K562 (cell line): Measurements from ENCODE around the gene CFAP206. TPM values are rescaled to one million over a fixed set of nuclear protein-coding genes. Genes with fewer than 3 reads are reported as not detected.
A peak's percentile ranks its signal among the peaks of the same experiment; 100 is the strongest.

Experiments
- ATF7 ChIP-seq: fragments of 450-650 bp; IDR thresholded peaks from 2 replicates; pipeline ENCODE4 v1.7.1; 2014; ENCODE audit warnings: mild to moderate bottlenecking, moderate library complexity
- CXXC5 ChIP-seq: fragments of 250-450 bp; sonication (Bioruptor Pico); IDR thresholded peaks from 2 replicates; pipeline ENCODE4 v1.8.0; 2022; ENCODE audit warnings: inconsistent platforms, mild to moderate bottlenecking, moderate library complexity
- ETV1 ChIP-seq: fragments of 450-650 bp; conservative IDR thresholded peaks from 2 replicates; pipeline ENCODE4 v1.6.1; 2016; ENCODE audit warnings: missing genetic modification characterization, control low read depth, low read depth, missing compliant biosample characterization
- ETV6 ChIP-seq, 3 experiments: fragments of 150-350 bp in 1 of 3; sonication (generic) in 1 of 3; formaldehyde crosslinking in 1 of 3; IDR thresholded peaks; 2 replicates each; pipeline versions ENCODE4 v1.6.1 to v1.8.0; 2014 to 2022; ENCODE audit warnings: borderline replicate concordance in 2 of 3, low read depth in 2 of 3, antibody characterized with exemption in 1 of 3, low read length in 1 of 3, mild to moderate bottlenecking in 1 of 3, missing genetic modification reagents in 1 of 3
- GABPB2 ChIP-seq: fragments of 250-450 bp; sonication (Bioruptor Pico); conservative IDR thresholded peaks from 2 replicates; pipeline ENCODE4 v1.5.1; 2021; ENCODE audit warnings: mild to moderate bottlenecking
- GATA2 ChIP-seq: sonication (generic); formaldehyde crosslinking; IDR thresholded peaks from 2 replicates; pipeline ENCODE4 v1.4.0; 2020; ENCODE audit warnings: mild to moderate bottlenecking, missing genetic modification reagents
- IFI16 ChIP-seq: fragments of 250-450 bp; sonication (Bioruptor Pico); IDR thresholded peaks from 2 replicates; pipeline ENCODE4 v2.1.2; 2022; ENCODE audit warnings: mild to moderate bottlenecking, inconsistent platforms
- KLF10 ChIP-seq: fragments of 250-450 bp; sonication (Bioruptor Pico); IDR thresholded peaks from 2 replicates; pipeline ENCODE4 v1.6.1; 2021; ENCODE audit warnings: matching md5 sums
- MAFK ChIP-seq: IDR thresholded peaks from 2 replicates; pipeline ENCODE4 v1.6.1; 2011; ENCODE audit warnings: low read length, improper control_type of control experiment
- NCOR1 ChIP-seq: fragments of 450-650 bp; IDR thresholded peaks from 2 replicates; pipeline ENCODE4 v1.6.1; 2016; ENCODE audit warnings: mild to moderate bottlenecking, moderate library complexity
- POLR2G ChIP-seq: fragments of 200-400 bp; formaldehyde crosslinking; IDR thresholded peaks from 2 replicates; pipeline ENCODE4 v1.6.1; 2017; ENCODE audit warnings: low read depth, mild to moderate bottlenecking, antibody characterized with exemption, low read length, moderate library complexity
- RAD21 ChIP-seq, 2 experiments: fragments of 250-450 bp in 1 of 2; fragments of 450-650 bp in 1 of 2; sonication (Bioruptor Pico) in 1 of 2; formaldehyde crosslinking in 1 of 2; IDR thresholded peaks in 1 of 2; conservative IDR thresholded peaks in 1 of 2; 2 replicates each; pipeline versions ENCODE4 v1.4.0 to v1.8.0; 2020 to 2022; ENCODE audit warnings: mild to moderate bottlenecking in 2 of 2, moderate library complexity in 1 of 2
- SMARCC2 ChIP-seq: fragments of 450-650 bp; IDR thresholded peaks from 2 replicates; pipeline ENCODE4 v1.6.1; 2017; ENCODE audit warnings: antibody characterized with exemption, moderate library complexity, mild to moderate bottlenecking, low read depth
- SPI1 ChIP-seq: IDR thresholded peaks from 2 replicates; pipeline ENCODE4 v1.6.1; 2011; ENCODE audit warnings: low read depth, low read length, control low read depth, borderline replicate concordance
- TAF1 ChIP-seq: IDR thresholded peaks from 2 replicates; pipeline ENCODE4 v1.6.1; 2011; ENCODE audit warnings: mild to moderate bottlenecking, low read length, moderate library complexity; ENCODE audit not compliant: insufficient read depth, control insufficient read depth, severe bottlenecking; ENCODE audit errors: extremely low read depth
- TAL1 ChIP-seq: fragments of 450-650 bp; IDR thresholded peaks from 2 replicates; pipeline ENCODE4 v1.6.1; 2016; ENCODE audit warnings: mild to moderate bottlenecking
- ZNF668 ChIP-seq: fragments of 250-450 bp; sonication (Bioruptor Pico); IDR thresholded peaks from 2 replicates; pipeline ENCODE4 v1.8.0; 2022; ENCODE audit warnings: mild to moderate bottlenecking, inconsistent platforms
- polyA plus RNA-seq, 8 experiments: library from polyadenylated mRNA; depleted of rRNA in 4 of 8; stranded (reverse) in 5 of 8; unstranded in 3 of 8; fragments of >200 nt; fragmentation: Nextera tagmentation in 2 of 8; fragmentation: Illumina TruSeq in 1 of 8; extraction: Ambion mirVana in 2 of 8; extraction: Trizol in 1 of 8; gene quantifications; 2 replicates each; pipeline versions ENCODE4 v1.2.1 to v1.2.3, GENCODE V29; 2011 to 2014; ENCODE audit warnings: inconsistent platforms in 1 of 8, missing spikeins in 1 of 8
- total RNA-seq, 7 experiments: library from RNA; depleted of rRNA in 6 of 7; stranded (reverse); fragments of >200 nt in 6 of 7; fragmentation: Illumina TruSeq in 2 of 7; extraction: Trizol in 2 of 7; gene quantifications; 2 replicates each; pipeline versions ENCODE4 v1.2.1 to v1.2.3, GENCODE V29; 2011 to 2021; ENCODE audit warnings: low replicate concordance in 1 of 7
- TF ChIP-seq, protein P1 (sequence below), 2 experiments: fragments of 450-650 bp in 1 of 2; IDR thresholded peaks; 2 replicates each; pipeline ENCODE4 v1.6.1; 2011 to 2017; ENCODE audit warnings: low read depth in 2 of 2, antibody characterized with exemption in 1 of 2, borderline replicate concordance in 1 of 2, low read length in 1 of 2, mild to moderate bottlenecking in 1 of 2, mixed read lengths in 1 of 2; ENCODE audit not compliant: control insufficient read depth in 1 of 2
- TF ChIP-seq, protein P2 (sequence below): fragments of 450-650 bp; formaldehyde crosslinking; conservative IDR thresholded peaks from 2 replicates; pipeline ENCODE4 v1.4.0; 2022; ENCODE audit warnings: mild to moderate bottlenecking, missing genetic modification characterization
- TF ChIP-seq, protein P3 (sequence below), 2 experiments: IDR thresholded peaks; 2 replicates each; pipeline ENCODE4 v1.6.1; 2012; ENCODE audit warnings: improper control_type of control experiment in 2 of 2, low read depth in 2 of 2, low read length in 2 of 2, borderline replicate concordance in 1 of 2

Gene CFAP206
- total and polyA plus RNA-seq, 9 of the 15 experiments (the other 6 are each of a cell fraction or from before 2014, with no cell fraction given), result 0.06 to 0.33 (median 0.18) TPM; not detected in 2

GRCh38 chr6:87364602-87365252 is 43.0 kb upstream of the CFAP206 start (continued):
- TF ChIP-seq, protein P1, sequence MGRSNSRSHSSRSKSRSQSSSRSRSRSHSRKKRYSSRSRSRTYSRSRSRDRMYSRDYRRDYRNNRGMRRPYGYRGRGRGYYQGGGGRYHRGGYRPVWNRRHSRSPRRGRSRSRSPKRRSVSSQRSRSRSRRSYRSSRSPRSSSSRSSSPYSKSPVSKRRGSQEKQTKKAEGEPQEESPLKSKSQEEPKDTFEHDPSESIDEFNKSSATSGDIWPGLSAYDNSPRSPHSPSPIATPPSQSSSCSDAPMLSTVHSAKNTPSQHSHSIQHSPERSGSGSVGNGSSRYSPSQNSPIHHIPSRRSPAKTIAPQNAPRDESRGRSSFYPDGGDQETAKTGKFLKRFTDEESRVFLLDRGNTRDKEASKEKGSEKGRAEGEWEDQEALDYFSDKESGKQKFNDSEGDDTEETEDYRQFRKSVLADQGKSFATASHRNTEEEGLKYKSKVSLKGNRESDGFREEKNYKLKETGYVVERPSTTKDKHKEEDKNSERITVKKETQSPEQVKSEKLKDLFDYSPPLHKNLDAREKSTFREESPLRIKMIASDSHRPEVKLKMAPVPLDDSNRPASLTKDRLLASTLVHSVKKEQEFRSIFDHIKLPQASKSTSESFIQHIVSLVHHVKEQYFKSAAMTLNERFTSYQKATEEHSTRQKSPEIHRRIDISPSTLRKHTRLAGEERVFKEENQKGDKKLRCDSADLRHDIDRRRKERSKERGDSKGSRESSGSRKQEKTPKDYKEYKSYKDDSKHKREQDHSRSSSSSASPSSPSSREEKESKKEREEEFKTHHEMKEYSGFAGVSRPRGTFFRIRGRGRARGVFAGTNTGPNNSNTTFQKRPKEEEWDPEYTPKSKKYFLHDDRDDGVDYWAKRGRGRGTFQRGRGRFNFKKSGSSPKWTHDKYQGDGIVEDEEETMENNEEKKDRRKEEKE (IDR thresholded peaks at IDR 0.05; ENCODE audit: borderline replicate concordance in 1 of 2, control insufficient read depth in 1 of 2, low read depth in 2 of 2, low read length in 1 of 2), result no peak
- TF ChIP-seq CXXC5 (CRISPR knock-in tag), result 0 out of 2 replicates have a peak, but pooled peaks have one; percentile 16
- 0 out of 4 replicates have a peak, but pooled peaks of 1 of the 2 experiments have one; percentile 44 for TF ChIP-seq ETV6 (IDR thresholded peaks at IDR 0.05; ENCODE audit: borderline replicate concordance in 1 of 2, low read depth in 2 of 2, low read length in 1 of 2)
- TF ChIP-seq ETV6 (CRISPR knock-in tag; IDR thresholded peaks at IDR 0.05; ENCODE audit: borderline replicate concordance), result no peak
- TF ChIP-seq GABPB2 (CRISPR knock-in tag), result no peak
- peak; percentile 93; the same call in 1 of the 2 replicates for TF ChIP-seq SMARCC2
- TF ChIP-seq TAL1, result peak; percentile 92
- TF ChIP-seq, protein P2, sequence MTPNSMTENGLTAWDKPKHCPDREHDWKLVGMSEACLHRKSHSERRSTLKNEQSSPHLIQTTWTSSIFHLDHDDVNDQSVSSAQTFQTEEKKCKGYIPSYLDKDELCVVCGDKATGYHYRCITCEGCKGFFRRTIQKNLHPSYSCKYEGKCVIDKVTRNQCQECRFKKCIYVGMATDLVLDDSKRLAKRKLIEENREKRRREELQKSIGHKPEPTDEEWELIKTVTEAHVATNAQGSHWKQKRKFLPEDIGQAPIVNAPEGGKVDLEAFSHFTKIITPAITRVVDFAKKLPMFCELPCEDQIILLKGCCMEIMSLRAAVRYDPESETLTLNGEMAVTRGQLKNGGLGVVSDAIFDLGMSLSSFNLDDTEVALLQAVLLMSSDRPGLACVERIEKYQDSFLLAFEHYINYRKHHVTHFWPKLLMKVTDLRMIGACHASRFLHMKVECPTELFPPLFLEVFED (CRISPR knock-in tag), result no peak
- no peak for TF ChIP-seq IFI16
- peak; percentile 42; the same call in 1 of the 2 replicates for TF ChIP-seq ATF7
- TF ChIP-seq, protein P3, sequence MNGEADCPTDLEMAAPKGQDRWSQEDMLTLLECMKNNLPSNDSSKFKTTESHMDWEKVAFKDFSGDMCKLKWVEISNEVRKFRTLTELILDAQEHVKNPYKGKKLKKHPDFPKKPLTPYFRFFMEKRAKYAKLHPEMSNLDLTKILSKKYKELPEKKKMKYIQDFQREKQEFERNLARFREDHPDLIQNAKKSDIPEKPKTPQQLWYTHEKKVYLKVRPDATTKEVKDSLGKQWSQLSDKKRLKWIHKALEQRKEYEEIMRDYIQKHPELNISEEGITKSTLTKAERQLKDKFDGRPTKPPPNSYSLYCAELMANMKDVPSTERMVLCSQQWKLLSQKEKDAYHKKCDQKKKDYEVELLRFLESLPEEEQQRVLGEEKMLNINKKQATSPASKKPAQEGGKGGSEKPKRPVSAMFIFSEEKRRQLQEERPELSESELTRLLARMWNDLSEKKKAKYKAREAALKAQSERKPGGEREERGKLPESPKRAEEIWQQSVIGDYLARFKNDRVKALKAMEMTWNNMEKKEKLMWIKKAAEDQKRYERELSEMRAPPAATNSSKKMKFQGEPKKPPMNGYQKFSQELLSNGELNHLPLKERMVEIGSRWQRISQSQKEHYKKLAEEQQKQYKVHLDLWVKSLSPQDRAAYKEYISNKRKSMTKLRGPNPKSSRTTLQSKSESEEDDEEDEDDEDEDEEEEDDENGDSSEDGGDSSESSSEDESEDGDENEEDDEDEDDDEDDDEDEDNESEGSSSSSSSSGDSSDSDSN (IDR thresholded peaks at IDR 0.05; ENCODE audit: borderline replicate concordance in 1 of 2, low read depth in 2 of 2, low read length in 2 of 2), result no peak
- TF ChIP-seq POLR2G, result no peak
- no peak for TF ChIP-seq KLF10 (CRISPR knock-in tag)
- TF ChIP-seq ETV1 (tag), result no peak
- TF ChIP-seq TAF1, result no peak
- TF ChIP-seq RAD21 (CRISPR knock-in tag; conservative IDR thresholded peaks at IDR 0.05 in 1 of 2, IDR thresholded peaks at IDR 0.05 in 1 of 2), result 0 out of 4 replicates have a peak, but pooled peaks of 1 of the 2 experiments have one; percentile 5
- TF ChIP-seq GATA2 (CRISPR knock-in tag), result peak; percentile 85
- peak; percentile 89 for TF ChIP-seq NCOR1
- TF ChIP-seq SPI1, result peak; percentile 67; the same call in 1 of the 2 replicates
- TF ChIP-seq MAFK, result no peak
- no peak for TF ChIP-seq ZNF668 (CRISPR knock-in tag)
